GM12878 (cell line): ENCODE data around the gene ERCC4. TPM values are rescaled to one million over a fixed set of nuclear protein-coding genes. Genes with fewer than 3 reads are reported as not detected.

ENCODE experiments used
- ATAC-seq: fragments of 200-7000 bp; cut with Tn5 transposase; 3 replicates; pipeline ENCODE4 v1.9.1; 2020; ENCODE audit warnings: mild to moderate bottlenecking, moderate library complexity
- BruUV-seq: library from RNA; stranded (reverse); fragments of 400-500 nt; replicated peaks from 2 replicates; lab custom pipeline; 2021; lab: Mats Ljungman, UMichigan
- CTCF ChIA-PET: fragments of 300-600 bp; sonication (Branson Sonifier 250); formaldehyde crosslinking; extraction: SDS; loops from one replicate; lab custom pipeline; 2021; ENCODE audit warnings: inconsistent platforms; lab: Yijun Ruan, JAX
- POLR2A ChIA-PET: fragments of 350-600 bp; formaldehyde crosslinking; extraction: SDS; loops from one replicate; lab custom pipeline; 2021; ENCODE audit warnings: inconsistent platforms; lab: Charles Lee
- RAD21 ChIA-PET: fragments of 300-600 bp; sonication (Branson Sonifier 250); formaldehyde crosslinking; loops from one replicate; lab custom pipeline; 2023; ENCODE audit warnings: antibody characterized with exemption; ENCODE audit not compliant: unreplicated experiment; lab: Charles Lee
- SMC1A ChIA-PET: fragments of 300-600 bp; sonication (Branson Sonifier 250); formaldehyde crosslinking; loops from one replicate; lab custom pipeline; 2023; ENCODE audit not compliant: unreplicated experiment, uncharacterized antibody; lab: Charles Lee
- DNase-seq: peaks from one replicate; pipeline ENCODE4 v3.0.0-alpha.2; 2011; ENCODE audit warnings: low read depth, low spot score
- FAIRE-seq: peaks from 3 replicates; lab custom pipeline; 2011; peaks lifted over from hg19 to GRCh38; lab: Jason Lieb, UNC
- H2AFZ ChIP-seq: 2 replicates; pipeline ENCODE4 v1.6.0; 2011; ENCODE audit warnings: low read depth, low read length, control low read depth; ENCODE audit not compliant: control insufficient read depth
- H3K27ac ChIP-seq: 2 replicates; pipeline ENCODE4 v1.5.1; 2011; ENCODE audit warnings: control low read depth; ENCODE audit not compliant: control insufficient read depth, insufficient read depth
- H3K27me3 ChIP-seq, 2 experiments: replicated peaks in 1 of 2; 2 replicates each; pipeline versions ENCODE4 v1.6.0 to v1.6.1; 2011; ENCODE audit warnings: low read length in 1 of 2; ENCODE audit not compliant: control insufficient read depth in 2 of 2, insufficient read depth in 2 of 2
- H3K36me3 ChIP-seq, 2 experiments: 2 replicates each; pipeline ENCODE4 v1.5.1; 2011; ENCODE audit warnings: low read length in 1 of 2; ENCODE audit not compliant: control insufficient read depth in 2 of 2, insufficient read depth in 2 of 2
- H3K4me1 ChIP-seq: 2 replicates; pipeline ENCODE4 v1.6.1; 2011; ENCODE audit warnings: mild to moderate bottlenecking, low read length, moderate library complexity, mixed read lengths; ENCODE audit not compliant: control insufficient read depth, insufficient read depth
- H3K4me2 ChIP-seq: 2 replicates; pipeline ENCODE4 v1.6.0; 2011; ENCODE audit warnings: control low read depth; ENCODE audit not compliant: control insufficient read depth, insufficient read depth
- H3K4me3 ChIP-seq: fragments of 200-600 bp; sonication (generic); 2 replicates; pipeline ENCODE4 v1.5.1; 2016
- H3K79me2 ChIP-seq: 2 replicates; pipeline ENCODE4 v1.6.0; 2011; ENCODE audit warnings: low read length; ENCODE audit not compliant: control insufficient read depth, insufficient read depth
- H3K9ac ChIP-seq: 2 replicates; pipeline ENCODE4 v1.8.0; 2011; ENCODE audit warnings: low read length, control low read depth, mixed read lengths; ENCODE audit not compliant: control insufficient read depth, insufficient read depth
- H3K9me3 ChIP-seq: replicated peaks from 3 replicates; pipeline ENCODE4 v1.5.1; 2011; ENCODE audit warnings: mild to moderate bottlenecking, low read length; ENCODE audit not compliant: control insufficient read depth, insufficient read depth
- H4K20me1 ChIP-seq: 2 replicates; pipeline ENCODE4 v1.6.0; 2011; ENCODE audit not compliant: control insufficient read depth, insufficient read depth
- CTCF ChIP-seq, 3 experiments: IDR thresholded peaks in 2 of 3; conservative IDR thresholded peaks in 1 of 3; 2 replicates each; pipeline ENCODE4 v1.5.1; 2011; ENCODE audit warnings: low read depth in 3 of 3, low read length in 3 of 3, mild to moderate bottlenecking in 3 of 3, control low read depth in 2 of 3, moderate library complexity in 2 of 3, inconsistent platforms in 1 of 3, mixed read lengths in 1 of 3; ENCODE audit not compliant: control insufficient read depth in 2 of 3, insufficient read depth in 1 of 3; ENCODE audit errors: extremely low read depth in 1 of 3
- DPF2 ChIP-seq: fragments of 450-650 bp; IDR thresholded peaks from 2 replicates; pipeline ENCODE4 v1.6.1; 2017; ENCODE audit warnings: mild to moderate bottlenecking
- NFXL1 ChIP-seq: fragments of 450-650 bp; IDR thresholded peaks from 2 replicates; pipeline ENCODE4 v1.6.1; 2017; ENCODE audit warnings: antibody characterized with exemption, mild to moderate bottlenecking, borderline replicate concordance
- RAD21 ChIP-seq: IDR thresholded peaks from 2 replicates; pipeline ENCODE4 v1.6.1; 2011; ENCODE audit warnings: mild to moderate bottlenecking, low read depth, low read length, moderate library complexity; ENCODE audit not compliant: insufficient read depth
- SMC3 ChIP-seq: IDR thresholded peaks from 2 replicates; pipeline ENCODE4 v1.6.1; 2011; ENCODE audit warnings: low read length, improper control_type of control experiment, borderline replicate concordance
- YY1 ChIP-seq: IDR thresholded peaks from 2 replicates; pipeline ENCODE4 v1.6.1; 2011; ENCODE audit warnings: low read depth, mild to moderate bottlenecking, low read length
- ZBED1 ChIP-seq: IDR thresholded peaks from 2 replicates; pipeline ENCODE4 v1.6.1; 2016; ENCODE audit warnings: borderline replicate concordance
- WGBS: methylation state at CpG from one replicate; pipeline ENCODE4 v1.1.6; 2016; ENCODE audit warnings: low lambda C conversion rate; ENCODE audit not compliant: insufficient replicate concordance, insufficient coverage; ENCODE audit errors: missing lambda C conversion rate; 5-methylcytosine and 5-hydroxymethylcytosine counted together
- in situ Hi-C: fragments of 300-500 bp; cut with MboI; formaldehyde crosslinking; loops from 9 replicates; pipeline ENCODE4 v1.14.3; 2018; ENCODE audit warnings: mixed read lengths
- intact Hi-C: fragments of 100-400 bp; cut with micrococcal nuclease; formaldehyde crosslinking; loops from one replicate; pipeline ENCODE4 v1.14.2; 2022; ENCODE audit not compliant: unreplicated experiment
- polyA plus RNA-seq, 11 experiments: library from polyadenylated mRNA; depleted of rRNA in 4 of 11; unstranded in 6 of 11; stranded (reverse) in 5 of 11; fragments of >200 nt; fragmentation: Nextera tagmentation in 4 of 11; fragmentation: Illumina TruSeq in 1 of 11; extraction: Ambion mirVana in 4 of 11; extraction: Trizol in 1 of 11; gene quantifications; 1 replicate in 1 of 11; 2 replicates in 10 of 11; pipeline versions ENCODE4 v1.2.1 to v1.2.3, GENCODE V29; 2011 to 2016; ENCODE audit warnings: inconsistent platforms in 2 of 11, missing spikeins in 2 of 11, low read depth in 1 of 11
- total RNA-seq, 4 experiments: library from RNA; depleted of rRNA in 3 of 4; stranded (reverse); fragments of >200 nt in 3 of 4; fragmentation: Illumina TruSeq in 1 of 4; extraction: Trizol in 1 of 4; gene quantifications; 2 replicates each; pipeline versions ENCODE4 v1.2.1 to v1.2.3, GENCODE V29; 2013 to 2021

Gene ERCC4
- total and polyA plus RNA-seq, 10 of the 15 experiments (the other 5 are each of a cell fraction or from before 2014, with no cell fraction given), result 4.7 to 24.6 (median 8.9) TPM

- Histone ChIP-seq H3K9ac (no peak overlapping the region), H3K27me3 (0 out of 4 replicates have a peak, but pooled peaks cover 0 to 2% of the 10 kb centered on the region in 2 experiments), H3K79me2 (no peaks in the 10 kb centered on the region), H3K9me3 (no peaks in the 10 kb centered on the region), H2AFZ (no peak overlapping the region), H3K4me3 (no peak overlapping the region), H3K27ac (no peak overlapping the region), H3K4me1 (no peaks in the 10 kb centered on the region), H3K36me3 (no peaks in the 10 kb centered on the region), H3K4me2 (no peak overlapping the region), H4K20me1 (no peaks in the 10 kb centered on the region)
- WGBS, result 2% methylated on average over 5 of the region's 5 CpGs
- DNase-seq (no peak), ATAC-seq (no peak), FAIRE-seq (no peak)
- intact Hi-C loops, result loop anchor here (5.0 kb wide), 1 partner anchor 977 kb away; no protein-coding TSS in a partner anchor
- CTCF ChIA-PET, result interaction anchor here (0.7 to 2.3 kb wide), 12 partner anchors 8 to 996 kb away, joined by 4 to 12 read pairs (median 6); partner anchors contain the start of gene ERCC4
- POLR2A ChIA-PET, result no interaction called here
- SMC1A ChIA-PET, result interaction anchor here (0.7 to 1.9 kb wide), 9 partner anchors 9 to 978 kb away, joined by 3 to 12 read pairs (median 4); partner anchors contain the start of gene ERCC4
- TF ChIP-seq RAD21, result peak; percentile 58
- TF ChIP-seq DPF2, result no peak
- peak; percentile 27 to 46 (median 32); a peak in 4 of 6 replicates for TF ChIP-seq CTCF (IDR thresholded peaks at IDR 0.05 in 2 of 3, conservative IDR thresholded peaks at IDR 0.05 in 1 of 3; ENCODE audit: control insufficient read depth in 2 of 3, extremely low read depth in 1 of 3, insufficient read depth in 1 of 3, low read depth in 3 of 3, low read length in 3 of 3)
- TF ChIP-seq NFXL1, result no peak
- TF ChIP-seq ZBED1, result no peak
- peak; percentile 71; the same call in 1 of the 2 replicates for TF ChIP-seq YY1
- peak; percentile 36; the same call in 1 of the 2 replicates for TF ChIP-seq SMC3
- RAD21 ChIA-PET, result interaction anchor here (0.9 to 1.5 kb wide), 5 partner anchors 44 to 978 kb away, joined by 3 to 4 read pairs (median 3); no protein-coding TSS in a partner anchor
- in situ Hi-C loops, result no loop called here
- BruUV-seq, result no TSS peak
These were observed 46.0 kb upstream of the ERCC4 start for GRCh38 chr16:13873835-13874438.
